ENCODE results near the gene RPN1. TPM values are rescaled to one million over a fixed set of nuclear protein-coding genes. Genes with fewer than 3 reads are reported as not detected.

The RPN1 gene
- total RNA-seq, 1 donor from 2014 or later: 121 TPM

DNA sequence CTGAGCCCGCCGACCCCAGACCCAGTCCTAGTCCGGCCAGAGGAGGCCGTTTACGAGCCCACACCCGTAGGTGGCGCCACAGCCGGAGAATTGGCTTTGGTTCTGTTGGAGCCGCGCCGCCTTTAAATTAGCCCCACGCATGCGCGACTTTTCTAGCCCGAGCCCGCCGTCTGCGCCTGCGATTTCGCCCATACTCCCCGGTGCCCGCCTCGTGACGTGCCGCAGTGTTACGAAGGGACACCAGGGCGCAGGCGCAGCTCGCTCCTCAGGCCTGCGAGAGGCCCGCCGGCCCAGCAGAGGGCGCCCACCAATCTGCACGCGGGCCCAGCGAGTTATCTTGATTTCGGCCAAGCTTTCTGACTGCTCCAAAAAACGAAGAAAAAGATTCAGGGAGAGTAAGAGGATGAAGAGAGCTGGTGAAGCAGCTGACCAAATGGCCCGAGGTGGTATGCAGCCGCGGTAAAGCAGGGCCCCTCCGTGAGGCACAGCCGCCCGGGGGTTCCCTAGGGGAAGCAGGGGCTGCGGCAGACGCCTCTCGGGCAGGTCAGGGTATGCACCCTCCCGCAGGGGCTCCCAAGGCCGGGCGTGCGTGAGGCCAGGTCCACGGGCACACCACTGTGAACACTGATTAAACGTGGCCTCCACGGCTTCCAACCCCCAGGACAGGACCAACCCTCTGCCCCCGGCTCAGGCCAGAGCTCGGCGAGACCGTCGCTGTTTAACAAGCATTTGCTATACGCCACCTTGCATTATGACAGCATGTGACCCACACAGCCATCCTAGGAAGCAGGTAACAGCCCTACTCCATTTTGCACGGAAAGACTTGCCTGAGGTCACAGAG lies 32.8 kb downstream of the RPN1 start:
- DNase-seq: peak; percentile 99
- Mint-ChIP-seq H3K9me3 (ENCODE audit: unreplicated experiment) (peaks cover 4% of the 10 kb centered on the region), H3K4me1 (ENCODE audit: low read depth, unreplicated experiment) (peaks cover 10% of the 10 kb centered on the region), H3K27me3 (ENCODE audit: unreplicated experiment) (peaks cover 6% of the 10 kb centered on the region), H3K36me3 (ENCODE audit: unreplicated experiment) (no peaks in the 10 kb centered on the region), H3K27ac (ENCODE audit: unreplicated experiment) (peak overlapping the region; percentile 94), H3K4me3 (ENCODE audit: unreplicated experiment) (peak overlapping the region; percentile 95)
- TF ChIP-seq, protein P1, sequence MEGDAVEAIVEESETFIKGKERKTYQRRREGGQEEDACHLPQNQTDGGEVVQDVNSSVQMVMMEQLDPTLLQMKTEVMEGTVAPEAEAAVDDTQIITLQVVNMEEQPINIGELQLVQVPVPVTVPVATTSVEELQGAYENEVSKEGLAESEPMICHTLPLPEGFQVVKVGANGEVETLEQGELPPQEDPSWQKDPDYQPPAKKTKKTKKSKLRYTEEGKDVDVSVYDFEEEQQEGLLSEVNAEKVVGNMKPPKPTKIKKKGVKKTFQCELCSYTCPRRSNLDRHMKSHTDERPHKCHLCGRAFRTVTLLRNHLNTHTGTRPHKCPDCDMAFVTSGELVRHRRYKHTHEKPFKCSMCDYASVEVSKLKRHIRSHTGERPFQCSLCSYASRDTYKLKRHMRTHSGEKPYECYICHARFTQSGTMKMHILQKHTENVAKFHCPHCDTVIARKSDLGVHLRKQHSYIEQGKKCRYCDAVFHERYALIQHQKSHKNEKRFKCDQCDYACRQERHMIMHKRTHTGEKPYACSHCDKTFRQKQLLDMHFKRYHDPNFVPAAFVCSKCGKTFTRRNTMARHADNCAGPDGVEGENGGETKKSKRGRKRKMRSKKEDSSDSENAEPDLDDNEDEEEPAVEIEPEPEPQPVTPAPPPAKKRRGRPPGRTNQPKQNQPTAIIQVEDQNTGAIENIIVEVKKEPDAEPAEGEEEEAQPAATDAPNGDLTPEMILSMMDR (IDR thresholded peaks at IDR 0.05; ENCODE audit: partially characterized antibody, unreplicated experiment): peak; percentile 92

DNA sequence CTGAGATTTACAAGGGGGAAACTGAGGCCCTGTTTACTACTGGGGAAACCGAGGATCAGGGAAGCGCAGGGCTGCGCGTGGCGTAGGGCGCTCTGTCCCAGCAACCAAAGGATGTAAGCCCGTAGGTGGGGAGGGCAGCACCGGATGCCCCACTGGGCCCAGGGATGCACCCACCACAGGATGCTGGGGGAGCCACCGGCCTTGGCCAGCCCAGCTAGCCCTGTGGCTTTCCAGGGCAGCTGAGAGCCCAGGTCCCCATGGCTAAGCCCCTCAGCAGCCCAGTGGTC lies 33.4 kb downstream of the RPN1 start:
- H3K9me3 Mint-ChIP-seq (ENCODE audit: unreplicated experiment): peaks cover 4% of the 10 kb centered on the region
- H3K36me3 Mint-ChIP-seq (ENCODE audit: unreplicated experiment): no peaks in the 10 kb centered on the region
- H3K27me3 Mint-ChIP-seq (ENCODE audit: unreplicated experiment): peaks cover 6% of the 10 kb centered on the region
- no peak for DNase-seq
- TF ChIP-seq, protein P1 (IDR thresholded peaks at IDR 0.05; ENCODE audit: partially characterized antibody, unreplicated experiment): no peak
- peaks cover 10% of the 10 kb centered on the region for H3K4me1 Mint-ChIP-seq (ENCODE audit: low read depth, unreplicated experiment)
- peak overlapping the region; percentile 95 for H3K4me3 Mint-ChIP-seq (ENCODE audit: unreplicated experiment)
- H3K27ac Mint-ChIP-seq (ENCODE audit: unreplicated experiment): no peak overlapping the region

DNA sequence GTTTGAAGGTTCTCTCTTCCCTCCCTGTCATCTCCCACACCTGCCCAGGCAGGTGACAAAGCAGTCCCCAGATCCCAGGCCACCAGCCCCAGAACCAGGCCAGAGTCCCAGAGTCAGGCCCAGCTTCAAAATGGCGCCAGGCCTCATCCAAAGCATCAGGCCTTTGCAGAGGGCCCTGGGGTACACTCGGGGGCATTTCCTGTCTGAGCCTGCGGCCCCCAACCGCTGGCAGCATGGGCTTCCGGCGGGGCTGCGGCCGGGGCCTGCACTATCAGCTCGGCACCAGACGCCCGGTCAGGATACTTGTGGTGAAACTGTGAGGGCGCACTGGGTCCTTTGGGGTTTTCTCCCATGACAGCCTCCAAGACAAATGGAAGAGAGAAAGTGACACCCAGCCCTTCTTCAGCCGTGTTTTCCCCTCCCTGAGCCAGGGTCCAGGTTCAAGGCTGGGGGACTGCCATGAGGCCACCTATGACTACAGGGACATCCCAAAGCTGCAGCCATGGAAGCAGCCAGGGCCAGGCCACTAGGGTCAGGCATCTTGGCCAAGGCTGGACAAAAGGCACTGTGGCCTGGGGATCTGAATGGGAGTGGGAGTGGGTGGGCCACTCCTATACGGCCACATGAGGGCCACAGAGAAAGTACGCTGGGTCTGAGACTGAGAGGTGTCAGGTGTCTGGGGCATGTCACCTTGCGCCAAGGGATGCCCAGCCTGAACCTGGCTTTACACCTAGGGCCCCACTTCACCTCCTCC lies 33.9 kb downstream of the RPN1 start:
- Mint-ChIP-seq H3K27me3 (ENCODE audit: unreplicated experiment) (peaks cover 6% of the 10 kb centered on the region), H3K9me3 (ENCODE audit: unreplicated experiment) (peaks cover 4% of the 10 kb centered on the region), H3K4me1 (ENCODE audit: low read depth, unreplicated experiment) (peaks cover 10% of the 10 kb centered on the region), H3K27ac (ENCODE audit: unreplicated experiment) (no peak overlapping the region), H3K36me3 (ENCODE audit: unreplicated experiment) (no peaks in the 10 kb centered on the region), H3K4me3 (ENCODE audit: unreplicated experiment) (no peak overlapping the region)
- DNase-seq: no peak
- TF ChIP-seq, protein P1 (IDR thresholded peaks at IDR 0.05; ENCODE audit: partially characterized antibody, unreplicated experiment): no peak

DNA sequence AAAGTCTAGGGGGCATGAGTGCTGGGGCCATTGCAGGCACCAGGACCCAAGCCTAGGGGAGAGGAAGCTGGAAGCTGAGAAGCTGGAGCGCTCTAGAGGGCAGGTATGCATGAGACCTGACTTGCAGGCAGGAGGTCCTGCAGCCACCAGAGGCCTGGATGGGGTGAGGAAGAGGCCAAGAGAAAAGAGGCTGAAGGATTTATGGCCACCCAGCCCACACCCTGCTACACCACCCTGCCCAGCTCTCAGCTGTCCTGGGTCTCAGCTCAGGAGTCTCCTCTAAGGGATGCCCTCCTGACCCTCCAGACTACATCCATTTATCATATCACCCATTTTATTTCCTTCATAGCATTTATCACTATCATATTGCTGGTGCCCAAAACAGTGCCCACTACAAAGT lies 36.5 kb downstream of the RPN1 start:
- H3K27ac Mint-ChIP-seq (ENCODE audit: unreplicated experiment): no peak overlapping the region
- TF ChIP-seq, protein P1 (IDR thresholded peaks at IDR 0.05; ENCODE audit: partially characterized antibody, unreplicated experiment): no peak
- H3K4me3 Mint-ChIP-seq (ENCODE audit: unreplicated experiment): no peak overlapping the region
- no peak for DNase-seq
- H3K9me3 Mint-ChIP-seq (ENCODE audit: unreplicated experiment): peaks cover 4% of the 10 kb centered on the region
- H3K36me3 Mint-ChIP-seq (ENCODE audit: unreplicated experiment): no peaks in the 10 kb centered on the region
- peaks cover 4% of the 10 kb centered on the region for H3K27me3 Mint-ChIP-seq (ENCODE audit: unreplicated experiment)
- peaks cover 16% of the 10 kb centered on the region for H3K4me1 Mint-ChIP-seq (ENCODE audit: low read depth, unreplicated experiment)
